HCT116 (cell line): ENCODE data around the gene MCM9. TPM values are rescaled to one million over a fixed set of nuclear protein-coding genes. Genes with fewer than 3 reads are reported as not detected.

ENCODE experiments used
- ATAC-seq: fragments of 200-7000 bp; cut with Tn5 transposase; 2 replicates; pipeline ENCODE4 v1.9.1; 2020; ENCODE audit warnings: mild to moderate bottlenecking, moderate library complexity
- BruUV-seq: library from RNA; stranded (reverse); fragments of 400-500 nt; replicated peaks from 2 replicates; lab custom pipeline; 2021; lab: Mats Ljungman, UMichigan
- CTCF ChIA-PET: fragments of 300-600 bp; sonication (Branson Sonifier 250); formaldehyde crosslinking; loops from one replicate; lab custom pipeline; 2021; ENCODE audit warnings: antibody characterized with exemption; lab: Charles Lee
- POLR2A ChIA-PET: fragments of 300-600, 350-600 bp; sonication (Branson Sonifier 250); formaldehyde crosslinking; loops from one replicate; lab custom pipeline; 2021; ENCODE audit warnings: antibody characterized with exemption; lab: Charles Lee
- RAD21 ChIA-PET, 2 experiments: fragments of 300-600 bp; sonication (Branson Sonifier 250); formaldehyde crosslinking; loops; one replicate each; lab custom pipeline; 2023; ENCODE audit warnings: low total read pairs in 2 of 2; ENCODE audit not compliant: uncharacterized antibody in 2 of 2, unreplicated experiment in 2 of 2, low non-redundant PET in 1 of 2; lab: Charles Lee
- DNase-seq: peaks from one replicate; pipeline ENCODE4 v3.0.0-alpha.2; 2010; ENCODE audit warnings: low read depth, low spot score
- H2AFZ ChIP-seq: fragments of 200-600 bp; shearing (Covaris generic), sonication (generic); 2 replicates; pipeline ENCODE4 v1.6.1; 2017; ENCODE audit warnings: low read depth, mixed run types, mixed read lengths, antibody characterized with exemption, low read length; ENCODE audit not compliant: poor library complexity, severe bottlenecking
- H3K27ac ChIP-seq: 2 replicates; pipeline ENCODE4 v1.5.1; 2012; ENCODE audit warnings: low read depth, low read length
- H3K27me3 ChIP-seq: fragments of 200-600 bp; sonication (generic); 2 replicates; pipeline ENCODE4 v1.6.1; 2016; ENCODE audit warnings: mixed run types, low read length, mixed read lengths; ENCODE audit not compliant: insufficient read depth
- H3K36me3 ChIP-seq, 2 experiments: fragments of 200-500 bp in 1 of 2; fragments of 200-600 bp in 1 of 2; sonication (Bioruptor generic) in 1 of 2; sonication (generic) in 1 of 2; 2 replicates each; pipeline versions ENCODE4 v1.5.1 to v1.6.1; 2014 to 2016; ENCODE audit warnings: low read length in 2 of 2, inconsistent platforms in 1 of 2, mixed read lengths in 1 of 2, mixed run types in 1 of 2; ENCODE audit not compliant: insufficient read depth in 2 of 2, control insufficient read depth in 1 of 2
- H3K4me1 ChIP-seq, 2 experiments: fragments of 200-600 bp in 1 of 2; sonication (generic) in 1 of 2; 2 replicates each; pipeline versions ENCODE4 v1.5.1 to v1.6.1; 2012 to 2017; ENCODE audit warnings: low read length in 2 of 2, inconsistent platforms in 1 of 2, mild to moderate bottlenecking in 1 of 2, mixed read lengths in 1 of 2, mixed run types in 1 of 2, moderate library complexity in 1 of 2; ENCODE audit not compliant: insufficient read depth in 2 of 2, control insufficient read depth in 1 of 2
- H3K4me2 ChIP-seq: fragments of 200-600 bp; sonication (generic); 2 replicates; pipeline ENCODE4 v1.6.1; 2017; ENCODE audit warnings: mixed run types, low read length, mixed read lengths
- H3K4me3 ChIP-seq, 2 experiments: fragments of 200-600 bp in 1 of 2; sonication (generic) in 1 of 2; replicated peaks in 1 of 2; 2 replicates each; pipeline ENCODE4 v1.5.1; 2011 to 2016; ENCODE audit warnings: low read length in 2 of 2, control low read depth in 1 of 2, low read depth in 1 of 2, mild to moderate bottlenecking in 1 of 2, mixed read lengths in 1 of 2, mixed run types in 1 of 2
- H3K79me2 ChIP-seq: fragments of 200-600 bp; sonication (generic); 2 replicates; pipeline ENCODE4 v1.6.1; 2017; ENCODE audit warnings: mild to moderate bottlenecking, mixed run types, low read length, moderate library complexity, mixed read lengths; ENCODE audit not compliant: insufficient read depth
- H3K9ac ChIP-seq: fragments of 200-600 bp; sonication (generic); 2 replicates; pipeline ENCODE4 v1.6.1; 2016; ENCODE audit warnings: low read length, mixed read lengths
- H3K9me2 ChIP-seq: fragments of 200-600 bp; sonication (generic), shearing (Covaris generic); 2 replicates; pipeline ENCODE4 v1.6.1; 2017; ENCODE audit warnings: mixed run types, mild to moderate bottlenecking, moderate library complexity; ENCODE audit not compliant: insufficient read depth
- H3K9me3 ChIP-seq, 2 experiments: fragments of 200-500 bp in 1 of 2; fragments of 200-600 bp in 1 of 2; sonication (Bioruptor generic) in 1 of 2; sonication (generic) in 1 of 2; 2 replicates each; pipeline ENCODE4 v1.6.1; 2014 to 2017; ENCODE audit warnings: low read length in 2 of 2, mixed read lengths in 2 of 2, inconsistent platforms in 1 of 2, low read depth in 1 of 2, mild to moderate bottlenecking in 1 of 2, mixed run types in 1 of 2, moderate library complexity in 1 of 2; ENCODE audit not compliant: control insufficient read depth in 1 of 2, insufficient read depth in 1 of 2
- H4K20me1 ChIP-seq: fragments of 200-600 bp; sonication (generic), shearing (Covaris generic); 2 replicates; pipeline ENCODE4 v1.6.1; 2017; ENCODE audit warnings: mixed run types, mild to moderate bottlenecking, moderate library complexity; ENCODE audit not compliant: insufficient read depth
- EGR1 ChIP-seq: IDR thresholded peaks from 2 replicates; pipeline ENCODE4 v1.6.1; 2012; ENCODE audit warnings: low read depth
- ELF1 ChIP-seq: IDR thresholded peaks from 2 replicates; pipeline ENCODE4 v1.6.1; 2012; ENCODE audit warnings: low read depth, borderline replicate concordance
- EZH2phosphoT487 ChIP-seq: fragments of 200-600 bp; IDR thresholded peaks from 2 replicates; pipeline ENCODE4 v1.6.1; 2018; ENCODE audit warnings: antibody characterized with exemption, borderline replicate concordance
- JUND ChIP-seq: IDR thresholded peaks from 2 replicates; pipeline ENCODE4 v1.6.1; 2012
- MAX ChIP-seq: IDR thresholded peaks from 2 replicates; pipeline ENCODE4 v1.6.1; 2012
- POLR2AphosphoS5 ChIP-seq: IDR thresholded peaks from 2 replicates; pipeline ENCODE4 v1.6.1; 2011; ENCODE audit warnings: mild to moderate bottlenecking, low read depth, low read length, moderate library complexity
- RAD21 ChIP-seq: IDR thresholded peaks from 2 replicates; pipeline ENCODE4 v1.6.1; 2012; ENCODE audit warnings: low read depth, mild to moderate bottlenecking
- REST ChIP-seq: IDR thresholded peaks from 2 replicates; pipeline ENCODE4 v1.6.1; 2012; ENCODE audit warnings: low read depth
- SIN3A ChIP-seq: IDR thresholded peaks from 2 replicates; pipeline ENCODE4 v1.6.1; 2012; ENCODE audit warnings: low read depth
- SP1 ChIP-seq: IDR thresholded peaks from 2 replicates; pipeline ENCODE4 v1.6.1; 2012; ENCODE audit warnings: low read depth
- SRF ChIP-seq: IDR thresholded peaks from 2 replicates; pipeline ENCODE4 v1.6.1; 2012; ENCODE audit warnings: low read depth
- TCF7L2 ChIP-seq: IDR thresholded peaks from 2 replicates; pipeline ENCODE4 v1.7.0; 2011; ENCODE audit warnings: borderline replicate concordance, inconsistent platforms; ENCODE audit not compliant: insufficient read depth, insufficient read length; ENCODE audit errors: extremely low read depth
- ZBTB33 ChIP-seq: IDR thresholded peaks from 2 replicates; pipeline ENCODE4 v1.6.1; 2011; ENCODE audit warnings: mild to moderate bottlenecking, low read length, moderate library complexity; ENCODE audit not compliant: insufficient replicate concordance; ENCODE audit errors: extremely low read depth
- ZNF274 ChIP-seq: fragments of 200-500 bp; sonication (Bioruptor generic); IDR thresholded peaks from 2 replicates; pipeline ENCODE4 v1.6.1; 2014; ENCODE audit warnings: mild to moderate bottlenecking, low read depth, low read length, inconsistent platforms
- intact Hi-C: fragments of 100-400 bp; cut with micrococcal nuclease; formaldehyde crosslinking; loops from 2 replicates; pipeline ENCODE4 v1.10.0; 2022
- total RNA-seq: library from RNA; stranded (reverse); gene quantifications from one replicate; pipeline ENCODE4 v1.2.1, GENCODE V29; 2021; ENCODE audit not compliant: unreplicated experiment

MCM9 gene
- total RNA-seq, 1 experiment from 2014 or later: 13.6 TPM

GRCh38 chr6:118826096-118826495 is 108.9 kb downstream of the MCM9 start:
- no TSS peak for BruUV-seq

More at GRCh38 chr6:118826096-118826495, 108.9 kb downstream of the MCM9 start:
- ChIA-PET RAD21 (no interaction called here), POLR2A (no interaction called here), CTCF (no interaction called here)
- H3K36me3 ChIP-seq: peaks cover 0 to 12% of the 10 kb centered on the region in 2 experiments; a peak in 2 of 4 replicates
- no peak overlapping the region for H3K4me3 ChIP-seq
- no peaks in the 10 kb centered on the region for H3K9me2 ChIP-seq
- no peaks in the 10 kb centered on the region for H3K4me1 ChIP-seq
- no peaks in the 10 kb centered on the region for H3K9me3 ChIP-seq
- TF ChIP-seq TCF7L2: no peak
- TF ChIP-seq ELF1: no peak
- TF ChIP-seq MAX: no peak
- TF ChIP-seq ZBTB33: no peak
- no peak for TF ChIP-seq SRF
- TF ChIP-seq RAD21: no peak
- TF ChIP-seq JUND: no peak
- TF ChIP-seq ZNF274: no peak
- no peak for TF ChIP-seq SP1
- TF ChIP-seq EZH2phosphoT487: no peak
- no peak for TF ChIP-seq POLR2AphosphoS5
- no peak for TF ChIP-seq SIN3A
- TF ChIP-seq REST: no peak
- TF ChIP-seq EGR1: no peak
- H4K20me1 ChIP-seq: no peaks in the 10 kb centered on the region
- H3K9ac ChIP-seq: no peak overlapping the region
- no peak overlapping the region for H2AFZ ChIP-seq
- intact Hi-C loops: no loop called here
- no peak for DNase-seq
- H3K27ac ChIP-seq: no peak overlapping the region
- ATAC-seq: no peak
- H3K4me2 ChIP-seq: no peak overlapping the region
- no peaks in the 10 kb centered on the region for H3K27me3 ChIP-seq
- H3K79me2 ChIP-seq: no peaks in the 10 kb centered on the region
